ENCODE data around the gene PSME3. TPM values are rescaled to one million over a fixed set of nuclear protein-coding genes. Genes with fewer than 3 reads are reported as not detected.
"Not testable (repeated sequence)": the region's sequence is repeated elsewhere in the genome, so short reads cannot be mapped to it uniquely, and the experiment has no call there.

The PSME3 gene
- total and polyA plus RNA-seq, 2 experiments from 2014 or later, result 86.4 to 99.5 TPM

DNA sequence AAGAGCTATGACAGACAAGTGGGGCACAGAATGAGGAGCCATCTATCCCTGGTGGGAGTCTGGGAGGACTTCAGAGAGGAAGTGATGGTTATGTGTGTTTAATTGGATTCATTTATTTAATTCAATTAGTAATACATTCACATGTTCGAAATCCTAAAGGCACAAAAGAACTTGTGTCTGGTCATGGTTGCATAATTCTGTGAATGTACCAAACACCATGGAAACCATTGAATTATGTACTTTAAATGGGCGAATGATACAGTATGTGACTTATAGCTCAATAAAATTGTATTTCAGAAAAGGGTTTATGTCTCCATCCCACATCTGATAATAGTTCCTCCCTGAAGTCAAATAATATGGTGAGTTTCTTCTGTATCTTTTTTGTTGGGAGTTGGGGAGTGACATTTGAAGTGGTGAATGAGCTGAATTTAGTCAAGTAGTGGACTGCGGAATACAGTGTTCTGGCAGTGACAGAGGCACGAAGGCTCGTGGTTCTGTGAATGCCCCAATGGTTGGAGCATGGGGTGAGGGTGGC is 47.6 kb downstream of the PSME3 start:
- H2AFZ ChIP-seq, result no peak overlapping the region
- H3K27ac ChIP-seq, result no peak overlapping the region
- H4K20me1 ChIP-seq (ENCODE audit: insufficient read depth, poor library complexity, severe bottlenecking), result no peaks in the 10 kb centered on the region
- H3K27me3 ChIP-seq, result peaks cover 9% of the 10 kb centered on the region
- DNase-seq (ENCODE audit: low spot score), result no peak
- no peak for TF ChIP-seq EZH2phosphoT487 (IDR thresholded peaks at IDR 0.05; ENCODE audit: low read depth, severe bottlenecking, unreplicated experiment)
- no peak for TF ChIP-seq EZH2 (IDR thresholded peaks at IDR 0.05; ENCODE audit: borderline replicate concordance)
- no peak for TF ChIP-seq CTCF (IDR thresholded peaks at IDR 0.05; ENCODE audit: poor library complexity)
- no peaks in the 10 kb centered on the region for H3K9me3 ChIP-seq (ENCODE audit: low read depth)
- H3K36me3 ChIP-seq (replicated peaks; ENCODE audit: insufficient read depth, low read depth), result no peaks in the 10 kb centered on the region
- H3K4me2 ChIP-seq, result no peak overlapping the region
- WGBS (ENCODE audit: low lambda C conversion rate, missing lambda C conversion rate), result 87% methylated on average over 5 of the region's 5 CpGs
- H3K4me3 ChIP-seq, result no peak overlapping the region
- H3K9me2 ChIP-seq (replicated peaks; ENCODE audit: insufficient read depth), result no peaks in the 10 kb centered on the region
- no peaks in the 10 kb centered on the region for H3K4me1 ChIP-seq (ENCODE audit: insufficient read depth)
- no peaks in the 10 kb centered on the region for H3K79me2 ChIP-seq

- not testable (repeated sequence) for H3K4me3 ChIP-seq; DNase-seq (ENCODE audit: low spot score); H4K20me1 ChIP-seq (ENCODE audit: insufficient read depth, poor library complexity, severe bottlenecking); H2AFZ ChIP-seq; H3K27ac ChIP-seq; H3K27me3 ChIP-seq; H3K4me1 ChIP-seq (ENCODE audit: insufficient read depth); H3K79me2 ChIP-seq; H3K36me3 ChIP-seq (replicated peaks; ENCODE audit: insufficient read depth, low read depth); H3K4me2 ChIP-seq; H3K9me3 ChIP-seq (ENCODE audit: low read depth); H3K9me2 ChIP-seq (replicated peaks; ENCODE audit: insufficient read depth)
- 96% methylated on average over 6 of the region's 6 CpGs for WGBS (ENCODE audit: low lambda C conversion rate, missing lambda C conversion rate)
Observed at GRCh38 chr17:42881706-42882105, 48.5 kb downstream of the PSME3 start.

GRCh38 chr17:42882166-42882565 is 49.0 kb downstream of the PSME3 start:
- Histone ChIP-seq H3K4me1 (ENCODE audit: insufficient read depth) (no peaks in the 10 kb centered on the region), H3K79me2 (no peaks in the 10 kb centered on the region), H3K27me3 (peaks cover 9% of the 10 kb centered on the region), H3K4me3 (no peak overlapping the region), H3K4me2 (no peak overlapping the region), H3K9me3 (ENCODE audit: low read depth) (no peaks in the 10 kb centered on the region), H2AFZ (no peak overlapping the region), H3K27ac (no peak overlapping the region), H3K36me3 (replicated peaks; ENCODE audit: insufficient read depth, low read depth) (no peaks in the 10 kb centered on the region), H3K9me2 (replicated peaks; ENCODE audit: insufficient read depth) (no peaks in the 10 kb centered on the region), H4K20me1 (ENCODE audit: insufficient read depth, poor library complexity, severe bottlenecking) (no peaks in the 10 kb centered on the region)
- WGBS (ENCODE audit: low lambda C conversion rate, missing lambda C conversion rate), result 88% methylated on average over 8 of the region's 8 CpGs
- no peak for DNase-seq (ENCODE audit: low spot score)
- TF ChIP-seq EZH2 (IDR thresholded peaks at IDR 0.05; ENCODE audit: borderline replicate concordance), result no peak
- no peak for TF ChIP-seq EZH2phosphoT487 (IDR thresholded peaks at IDR 0.05; ENCODE audit: low read depth, severe bottlenecking, unreplicated experiment)
- TF ChIP-seq CTCF (IDR thresholded peaks at IDR 0.05; ENCODE audit: poor library complexity), result no peak

DNA sequence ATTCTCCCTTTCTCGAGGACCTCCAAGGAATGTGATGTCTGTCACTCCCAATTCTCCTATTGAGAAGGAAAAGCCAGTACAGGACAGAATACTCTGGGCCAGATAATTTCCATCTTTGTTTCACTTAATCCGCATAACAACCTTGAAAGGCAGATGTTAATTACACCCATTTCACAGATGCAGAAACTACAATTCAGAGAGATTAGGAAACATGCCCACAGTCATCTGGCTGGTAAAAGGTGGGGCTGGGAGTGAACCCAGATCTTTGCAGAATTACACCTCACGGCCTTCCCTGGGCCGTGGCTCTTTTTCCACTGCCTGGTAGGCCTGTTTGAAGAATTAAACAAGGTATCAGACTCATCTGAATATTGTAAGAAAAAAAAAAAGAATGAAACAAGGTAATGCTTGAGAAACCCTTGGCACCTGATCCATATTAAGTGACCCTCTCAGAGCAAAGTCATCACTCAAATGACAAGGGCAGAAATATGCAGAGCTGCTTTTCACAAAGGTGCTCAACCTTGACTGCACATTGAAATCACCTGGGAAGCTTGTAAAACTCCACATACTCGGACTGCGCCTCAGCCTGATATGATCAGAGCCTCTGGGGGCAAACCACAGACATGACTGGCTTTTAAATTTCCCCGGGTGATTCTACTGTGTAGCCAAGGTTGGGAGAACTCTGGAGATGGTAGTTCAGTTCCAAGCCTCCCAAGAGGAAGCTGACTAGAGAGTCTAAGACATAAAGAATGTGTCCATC is 50.8 kb downstream of the PSME3 start:
- no peaks in the 10 kb centered on the region for H3K36me3 ChIP-seq (replicated peaks; ENCODE audit: insufficient read depth, low read depth)
- H3K27me3 ChIP-seq, result peaks cover 4% of the 10 kb centered on the region
- no peak for TF ChIP-seq EZH2 (IDR thresholded peaks at IDR 0.05; ENCODE audit: borderline replicate concordance)
- TF ChIP-seq EZH2phosphoT487 (IDR thresholded peaks at IDR 0.05; ENCODE audit: low read depth, severe bottlenecking, unreplicated experiment), result no peak
- no peak for TF ChIP-seq CTCF (IDR thresholded peaks at IDR 0.05; ENCODE audit: poor library complexity)
- no peak overlapping the region for H3K4me2 ChIP-seq
- H3K9me3 ChIP-seq (ENCODE audit: low read depth), result no peaks in the 10 kb centered on the region
- no peak overlapping the region for H2AFZ ChIP-seq
- H3K9me2 ChIP-seq (replicated peaks; ENCODE audit: insufficient read depth), result no peaks in the 10 kb centered on the region
- H4K20me1 ChIP-seq (ENCODE audit: insufficient read depth, poor library complexity, severe bottlenecking), result no peaks in the 10 kb centered on the region
- H3K4me1 ChIP-seq (ENCODE audit: insufficient read depth), result no peaks in the 10 kb centered on the region
- no peak overlapping the region for H3K4me3 ChIP-seq
- DNase-seq (ENCODE audit: low spot score), result no peak
- H3K79me2 ChIP-seq, result no peaks in the 10 kb centered on the region
- H3K27ac ChIP-seq, result no peak overlapping the region
- whole genome bisulfite sequencing (ENCODE audit: low lambda C conversion rate, missing lambda C conversion rate), result 79% methylated on average over 7 of the region's 7 CpGs

- DNase-seq (ENCODE audit: low spot score); H3K27me3 ChIP-seq; H3K27ac ChIP-seq; H3K4me2 ChIP-seq; H3K4me3 ChIP-seq; H3K9me3 ChIP-seq (ENCODE audit: low read depth); H3K36me3 ChIP-seq (replicated peaks; ENCODE audit: insufficient read depth, low read depth); H3K4me1 ChIP-seq (ENCODE audit: insufficient read depth); H3K9me2 ChIP-seq (replicated peaks; ENCODE audit: insufficient read depth); H4K20me1 ChIP-seq (ENCODE audit: insufficient read depth, poor library complexity, severe bottlenecking); H2AFZ ChIP-seq; H3K79me2 ChIP-seq: not testable (repeated sequence)
- WGBS (ENCODE audit: low lambda C conversion rate, missing lambda C conversion rate), result 94% methylated on average over 3 of the region's 3 CpGs
Observed at GRCh38 chr17:42885806-42886205, 52.6 kb downstream of the PSME3 start.
